ENCODE results near the gene KIF5C.

GRCh38 chr2:149009576-149010461, 134.8 kb downstream of the KIF5C start:
- TF ChIP-seq CTCF (IDR thresholded peaks at IDR 0.05; ENCODE audit: insufficient read depth, low read depth, low read length), result no peak
- TF ChIP-seq EZH2 (IDR thresholded peaks at IDR 0.05; ENCODE audit: insufficient read depth, low read length), result no peak

All from astrocyte (in vitro differentiated cells and primary cell).